Thoracic aorta (tissue), 2 donors: ENCODE measurements around the gene NVL. TPM values are rescaled to one million over a fixed set of nuclear protein-coding genes. Genes with fewer than 3 reads are reported as not detected.

Source experiments
- ATAC-seq: fragments of 150-250 bp; one replicate; pipeline ENCODE4 v1.8.0; 2017; ENCODE audit warnings: low read depth; ENCODE audit not compliant: insufficient number of reproducible peaks, low FRiP score
- DNase-seq: peaks from one replicate; pipeline ENCODE4 v3.0.0-alpha.2; 2020; ENCODE audit warnings: low spot score
- H3K27ac ChIP-seq, 2 donors: fragments of 200-600 bp; sonication (generic); 1 replicate in 1 of 2; 2 replicates in 1 of 2; pipeline ENCODE4 v1.5.1; 2016; ENCODE audit warnings: mild to moderate bottlenecking in 2 of 2, moderate library complexity in 2 of 2
- H3K27me3 ChIP-seq: fragments of 200-600 bp; sonication (generic); replicated peaks from 2 replicates; pipeline ENCODE4 v1.6.0; 2016; ENCODE audit warnings: mild to moderate bottlenecking; ENCODE audit not compliant: insufficient read depth
- H3K36me3 ChIP-seq: fragments of 200-600 bp; sonication (generic); one replicate; pipeline ENCODE4 v1.5.1; 2016
- H3K4me1 ChIP-seq, 2 donors: fragments of 200-600 bp; sonication (generic); 1 replicate in 1 of 2; 2 replicates in 1 of 2; pipeline versions ENCODE4 v1.5.1 to v1.6.0; 2016; ENCODE audit warnings: low read depth in 2 of 2, mild to moderate bottlenecking in 1 of 2; ENCODE audit not compliant: control insufficient read depth in 1 of 2
- H3K4me3 ChIP-seq: fragments of 200-600 bp; sonication (generic); 2 replicates; pipeline ENCODE4 v1.5.1; 2016; ENCODE audit warnings: mild to moderate bottlenecking
- H3K9me3 ChIP-seq: fragments of 200-600 bp; sonication (generic); 2 replicates; pipeline ENCODE4 v1.5.1; 2016
- total RNA-seq, 2 donors: library from RNA; depleted of rRNA; stranded (reverse); fragments of >200 nt; gene quantifications; one replicate each; pipeline versions ENCODE4 v1.1.0 to v1.2.3, GENCODE V29; 2016
- TF ChIP-seq, protein P1 (sequence below): fragments of 200-600 bp; sonication (generic); IDR thresholded peaks from one replicate; pipeline ENCODE4 v1.5.1; 2019; ENCODE audit warnings: antibody characterized with exemption

Gene NVL
- total RNA-seq, 2 donors from 2014 or later = 11.6 to 30.7 TPM

DNA sequence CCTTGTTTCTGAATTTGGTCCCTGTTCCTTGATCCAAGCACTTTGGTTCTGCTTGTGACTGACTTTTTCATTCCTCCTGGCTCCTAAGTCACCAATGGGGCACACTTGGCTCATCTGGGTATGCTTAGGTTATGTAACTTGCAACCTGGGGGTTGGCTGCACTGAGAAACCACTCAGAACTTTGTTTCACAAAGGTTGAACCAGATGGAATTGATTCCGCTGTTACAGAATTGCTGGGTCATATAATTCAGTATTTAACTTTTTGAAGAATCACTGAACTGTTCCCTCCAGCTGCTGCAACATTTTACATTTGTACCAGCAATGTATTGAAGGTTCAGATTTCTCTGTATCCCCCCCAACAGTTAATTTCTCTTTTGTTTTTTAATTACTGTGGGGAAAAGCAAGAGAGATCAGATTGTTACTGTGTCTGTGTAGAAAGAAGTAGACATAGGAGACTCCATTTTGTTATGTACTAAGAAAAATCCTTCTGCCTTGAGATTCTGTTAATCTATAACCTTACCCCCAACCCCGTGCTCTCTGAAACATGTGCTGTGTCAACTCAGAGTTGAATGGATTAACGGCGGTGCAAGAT is 9.6 kb upstream of the NVL start:
- no peak for DNase-seq
- peaks cover 10% of the 10 kb centered on the region for H3K9me3 ChIP-seq
- H3K4me3 ChIP-seq = no peak overlapping the region
- H3K27ac ChIP-seq = no peak overlapping the region
- H3K27me3 ChIP-seq = no peaks in the 10 kb centered on the region
- H3K36me3 ChIP-seq = no peaks in the 10 kb centered on the region
- ATAC-seq = no peak
- peaks cover 5% of the 10 kb centered on the region in 2 donors for H3K4me1 ChIP-seq
- TF ChIP-seq, protein P1, sequence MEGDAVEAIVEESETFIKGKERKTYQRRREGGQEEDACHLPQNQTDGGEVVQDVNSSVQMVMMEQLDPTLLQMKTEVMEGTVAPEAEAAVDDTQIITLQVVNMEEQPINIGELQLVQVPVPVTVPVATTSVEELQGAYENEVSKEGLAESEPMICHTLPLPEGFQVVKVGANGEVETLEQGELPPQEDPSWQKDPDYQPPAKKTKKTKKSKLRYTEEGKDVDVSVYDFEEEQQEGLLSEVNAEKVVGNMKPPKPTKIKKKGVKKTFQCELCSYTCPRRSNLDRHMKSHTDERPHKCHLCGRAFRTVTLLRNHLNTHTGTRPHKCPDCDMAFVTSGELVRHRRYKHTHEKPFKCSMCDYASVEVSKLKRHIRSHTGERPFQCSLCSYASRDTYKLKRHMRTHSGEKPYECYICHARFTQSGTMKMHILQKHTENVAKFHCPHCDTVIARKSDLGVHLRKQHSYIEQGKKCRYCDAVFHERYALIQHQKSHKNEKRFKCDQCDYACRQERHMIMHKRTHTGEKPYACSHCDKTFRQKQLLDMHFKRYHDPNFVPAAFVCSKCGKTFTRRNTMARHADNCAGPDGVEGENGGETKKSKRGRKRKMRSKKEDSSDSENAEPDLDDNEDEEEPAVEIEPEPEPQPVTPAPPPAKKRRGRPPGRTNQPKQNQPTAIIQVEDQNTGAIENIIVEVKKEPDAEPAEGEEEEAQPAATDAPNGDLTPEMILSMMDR = no peak

DNA sequence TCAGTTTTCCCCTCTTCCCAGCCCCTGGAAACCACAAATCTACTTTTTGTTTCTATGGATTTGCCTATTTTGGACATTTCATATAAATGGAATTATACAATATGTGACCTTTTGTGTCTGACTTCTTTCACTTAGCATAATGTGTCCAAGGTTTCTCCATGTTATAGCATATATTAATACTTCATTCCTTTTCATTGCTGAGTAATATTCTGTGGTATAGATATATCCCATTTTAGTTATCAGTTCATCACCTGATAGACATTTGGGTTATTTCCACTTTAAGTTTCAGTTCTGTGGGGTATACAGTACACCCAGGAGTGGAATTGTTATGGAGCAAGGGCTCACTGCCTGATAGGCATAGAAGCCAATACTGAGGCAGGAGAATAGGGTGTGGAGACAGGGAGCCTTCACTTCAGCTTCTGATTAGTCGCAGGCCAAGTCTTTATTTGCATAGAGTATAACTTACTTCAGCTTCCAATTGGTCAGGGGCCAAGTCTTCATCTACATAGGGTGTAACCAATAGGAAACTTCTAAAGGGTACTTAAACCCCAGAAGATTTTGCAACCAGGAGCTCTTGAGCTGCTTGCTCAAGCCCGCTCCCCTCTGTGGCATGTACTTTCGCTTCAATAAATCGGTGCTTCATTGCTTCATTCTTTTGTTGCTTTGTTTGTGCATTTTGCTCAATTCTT is 8.3 kb upstream of the NVL start:
- no peak for DNase-seq
- Histone ChIP-seq H3K9me3 (peaks cover 1% of the 10 kb centered on the region), H3K27me3 (no peaks in the 10 kb centered on the region), H3K27ac (no peak overlapping the region), H3K4me1 (peaks cover 5% of the 10 kb centered on the region in 2 donors), H3K36me3 (no peaks in the 10 kb centered on the region), H3K4me3 (no peak overlapping the region)
- no peak for ATAC-seq
- TF ChIP-seq, protein P1 = no peak

DNA sequence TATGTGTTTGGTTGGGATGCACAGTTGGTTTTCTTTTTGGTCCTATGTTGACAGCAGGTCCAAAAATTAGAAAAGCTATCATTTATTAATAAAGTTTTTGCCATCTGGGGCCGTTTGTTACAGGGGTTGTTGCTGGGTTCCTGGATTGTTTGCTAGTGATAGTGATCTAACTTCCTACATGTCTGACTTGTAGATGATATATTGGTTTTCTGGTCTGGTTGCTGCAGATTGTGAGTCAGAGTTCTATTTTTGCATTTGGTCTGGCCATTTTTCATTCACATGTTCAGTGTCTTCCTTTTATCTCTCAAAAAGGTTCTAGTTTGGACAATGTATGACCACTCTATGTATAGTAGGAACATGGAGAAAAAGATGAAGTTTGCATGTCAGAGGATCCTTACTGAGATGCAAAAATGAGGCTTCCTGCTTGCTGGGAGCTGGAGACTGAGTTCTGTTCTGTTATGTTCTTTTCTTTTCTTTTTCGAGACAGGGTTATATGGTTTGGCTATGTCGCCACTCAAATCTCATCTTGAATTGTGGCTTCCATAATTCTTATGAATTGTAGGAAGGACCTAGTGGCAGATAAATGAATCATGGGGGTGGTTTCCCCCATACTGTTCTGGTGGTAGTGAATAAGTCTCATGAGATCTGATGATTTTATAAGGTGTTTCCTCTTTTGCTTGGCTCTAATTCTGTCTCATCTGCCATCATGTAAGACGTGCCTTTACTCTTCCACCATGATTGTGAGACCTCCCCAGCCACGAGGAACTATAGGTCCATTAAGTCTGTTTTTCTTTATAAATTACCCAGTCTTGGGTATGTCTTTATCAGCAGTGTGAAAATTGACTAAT is 4.2 kb upstream of the NVL start:
- H3K36me3 ChIP-seq = no peaks in the 10 kb centered on the region
- DNase-seq (no peak), ATAC-seq (no peak)
- no peak overlapping the region for H3K27ac ChIP-seq
- no peaks in the 10 kb centered on the region for H3K9me3 ChIP-seq
- TF ChIP-seq, protein P1 = no peak
- no peak overlapping the region for H3K4me3 ChIP-seq
- H3K27me3 ChIP-seq = no peaks in the 10 kb centered on the region
- H3K4me1 ChIP-seq = peaks cover 8 to 13% of the 10 kb centered on the region in 2 donors

DNA sequence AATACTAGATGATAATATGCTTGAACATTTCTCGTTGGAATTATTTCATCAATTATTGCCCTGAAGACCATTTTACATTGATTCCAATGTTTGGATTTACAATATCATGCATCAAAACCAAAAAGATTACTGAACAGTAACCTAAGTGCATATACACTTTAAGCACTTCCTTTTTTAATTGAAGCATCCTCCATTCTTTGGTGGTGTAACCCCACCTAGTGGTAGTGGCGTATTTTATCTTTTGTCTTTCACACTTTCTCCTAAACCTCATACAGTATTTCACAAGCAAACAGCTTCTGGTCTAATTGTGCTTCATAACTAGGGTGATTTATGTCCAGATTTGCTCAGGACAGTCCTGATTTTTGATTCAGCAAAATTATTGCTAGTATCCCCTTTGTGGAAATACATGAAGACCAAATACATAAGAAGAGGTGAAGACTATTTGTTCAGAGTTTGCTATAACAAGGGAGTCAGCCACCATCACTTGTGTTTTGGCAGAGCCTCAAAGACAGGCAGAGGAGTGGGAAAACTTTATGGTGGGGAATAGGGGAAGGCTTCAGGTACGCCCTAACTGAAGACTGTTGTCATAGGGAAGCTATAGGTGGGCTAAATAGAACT is 3.4 kb upstream of the NVL start:
- Histone ChIP-seq H3K27me3 (no peaks in the 10 kb centered on the region), H3K4me1 (peaks cover 16 to 21% of the 10 kb centered on the region in 2 donors), H3K36me3 (no peaks in the 10 kb centered on the region), H3K9me3 (no peaks in the 10 kb centered on the region), H3K27ac (no peak overlapping the region), H3K4me3 (no peak overlapping the region)
- TF ChIP-seq, protein P1 = peak; percentile 55
- DNase-seq (no peak), ATAC-seq (no peak)

DNA sequence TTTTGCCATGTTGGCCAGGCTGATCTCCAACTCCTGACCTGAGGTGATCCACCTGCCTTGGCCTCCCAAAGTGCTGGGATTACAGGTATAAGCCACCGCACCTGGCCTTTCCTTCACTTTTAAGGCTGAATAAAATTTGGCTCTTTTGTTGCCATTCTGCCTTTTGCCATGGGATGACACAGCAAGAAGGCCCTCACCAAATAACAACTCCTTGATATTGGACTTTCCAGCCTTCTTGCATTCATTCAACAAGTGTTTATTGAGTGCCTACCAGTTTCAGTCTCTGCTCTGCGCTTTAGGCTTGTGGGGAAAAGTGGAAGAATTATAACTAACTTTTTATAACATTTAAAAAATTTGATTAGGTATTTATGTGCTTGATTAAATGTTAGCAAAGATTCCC is 1.9 kb upstream of the NVL start:
- ATAC-seq (no peak), DNase-seq (no peak)
- Histone ChIP-seq H3K27me3 (no peaks in the 10 kb centered on the region), H3K4me3 (no peak overlapping the region), H3K36me3 (no peaks in the 10 kb centered on the region), H3K9me3 (no peaks in the 10 kb centered on the region), H3K4me1 (peaks cover 18 to 25% of the 10 kb centered on the region in 2 donors), H3K27ac (no peak overlapping the region)
- TF ChIP-seq, protein P1 = no peak
